ENCODE data around the gene EPAS1. TPM values are rescaled to one million over a fixed set of nuclear protein-coding genes. Genes with fewer than 3 reads are reported as not detected.
A peak's percentile ranks its signal among the peaks of the same experiment; 100 is the strongest.

Gene EPAS1
- total RNA-seq, 4 donors from 2014 or later, result 102 to 260 (median 167) TPM

DNA sequence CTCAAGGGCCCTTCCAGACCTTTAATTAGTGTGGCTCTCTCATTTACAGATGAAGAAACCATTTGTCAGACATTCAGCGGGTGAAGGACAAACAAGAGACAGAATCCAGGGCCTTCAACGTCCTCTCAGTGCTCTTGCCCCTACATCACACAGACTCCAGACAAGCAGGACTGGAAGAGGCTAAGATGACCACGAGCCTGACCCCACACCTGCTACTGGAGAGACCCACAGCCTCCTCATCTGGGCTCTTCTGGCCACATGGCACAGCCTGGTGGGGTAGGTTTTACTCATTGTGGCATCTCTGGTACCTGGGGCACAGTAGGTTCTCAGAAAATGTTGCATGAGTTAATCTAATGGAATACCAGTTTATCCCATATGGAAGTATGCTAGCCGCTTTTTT is 112.5 kb downstream of the EPAS1 start:
- H3K36me3 ChIP-seq, result no peaks in the 10 kb centered on the region
- no peaks in the 10 kb centered on the region for H3K9me3 ChIP-seq
- intact Hi-C loops (cut with DNase I; ENCODE audit: low total_unique reads) (no loop called here), in situ Hi-C loops (cut with MboI; ENCODE audit: low pct_ligation_motif_present in 1 of 4, low pct_unique_long_range_greater_than_20kb in 1 of 4, low sequenced_read_pairs in 3 of 4) (no loop called here)
- TF ChIP-seq POLR2A (IDR thresholded peaks at IDR 0.05) (no peak), EP300 (IDR thresholded peaks at IDR 0.05; ENCODE audit: low read depth) (no peak), POLR2AphosphoS5 (IDR thresholded peaks at IDR 0.05) (no peak)
- TF ChIP-seq, protein P1, sequence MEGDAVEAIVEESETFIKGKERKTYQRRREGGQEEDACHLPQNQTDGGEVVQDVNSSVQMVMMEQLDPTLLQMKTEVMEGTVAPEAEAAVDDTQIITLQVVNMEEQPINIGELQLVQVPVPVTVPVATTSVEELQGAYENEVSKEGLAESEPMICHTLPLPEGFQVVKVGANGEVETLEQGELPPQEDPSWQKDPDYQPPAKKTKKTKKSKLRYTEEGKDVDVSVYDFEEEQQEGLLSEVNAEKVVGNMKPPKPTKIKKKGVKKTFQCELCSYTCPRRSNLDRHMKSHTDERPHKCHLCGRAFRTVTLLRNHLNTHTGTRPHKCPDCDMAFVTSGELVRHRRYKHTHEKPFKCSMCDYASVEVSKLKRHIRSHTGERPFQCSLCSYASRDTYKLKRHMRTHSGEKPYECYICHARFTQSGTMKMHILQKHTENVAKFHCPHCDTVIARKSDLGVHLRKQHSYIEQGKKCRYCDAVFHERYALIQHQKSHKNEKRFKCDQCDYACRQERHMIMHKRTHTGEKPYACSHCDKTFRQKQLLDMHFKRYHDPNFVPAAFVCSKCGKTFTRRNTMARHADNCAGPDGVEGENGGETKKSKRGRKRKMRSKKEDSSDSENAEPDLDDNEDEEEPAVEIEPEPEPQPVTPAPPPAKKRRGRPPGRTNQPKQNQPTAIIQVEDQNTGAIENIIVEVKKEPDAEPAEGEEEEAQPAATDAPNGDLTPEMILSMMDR (IDR thresholded peaks at IDR 0.05), result no peak
- no peaks in the 10 kb centered on the region for H3K27me3 ChIP-seq
- peak overlapping the region; percentile 78 to 82 (median 82) for H3K27ac ChIP-seq
- WGBS, 2 donors (ENCODE audit: low coverage in 1 of 2), result 60 to 83% methylated on average over 1 to 4 of the region's 4 CpGs
- DNase-seq, result no peak
- no peak overlapping the region for H3K4me3 ChIP-seq
- H3K4me1 ChIP-seq, result peaks cover 6 to 20% (median 13%) of the 10 kb centered on the region in 4 donors

DNA sequence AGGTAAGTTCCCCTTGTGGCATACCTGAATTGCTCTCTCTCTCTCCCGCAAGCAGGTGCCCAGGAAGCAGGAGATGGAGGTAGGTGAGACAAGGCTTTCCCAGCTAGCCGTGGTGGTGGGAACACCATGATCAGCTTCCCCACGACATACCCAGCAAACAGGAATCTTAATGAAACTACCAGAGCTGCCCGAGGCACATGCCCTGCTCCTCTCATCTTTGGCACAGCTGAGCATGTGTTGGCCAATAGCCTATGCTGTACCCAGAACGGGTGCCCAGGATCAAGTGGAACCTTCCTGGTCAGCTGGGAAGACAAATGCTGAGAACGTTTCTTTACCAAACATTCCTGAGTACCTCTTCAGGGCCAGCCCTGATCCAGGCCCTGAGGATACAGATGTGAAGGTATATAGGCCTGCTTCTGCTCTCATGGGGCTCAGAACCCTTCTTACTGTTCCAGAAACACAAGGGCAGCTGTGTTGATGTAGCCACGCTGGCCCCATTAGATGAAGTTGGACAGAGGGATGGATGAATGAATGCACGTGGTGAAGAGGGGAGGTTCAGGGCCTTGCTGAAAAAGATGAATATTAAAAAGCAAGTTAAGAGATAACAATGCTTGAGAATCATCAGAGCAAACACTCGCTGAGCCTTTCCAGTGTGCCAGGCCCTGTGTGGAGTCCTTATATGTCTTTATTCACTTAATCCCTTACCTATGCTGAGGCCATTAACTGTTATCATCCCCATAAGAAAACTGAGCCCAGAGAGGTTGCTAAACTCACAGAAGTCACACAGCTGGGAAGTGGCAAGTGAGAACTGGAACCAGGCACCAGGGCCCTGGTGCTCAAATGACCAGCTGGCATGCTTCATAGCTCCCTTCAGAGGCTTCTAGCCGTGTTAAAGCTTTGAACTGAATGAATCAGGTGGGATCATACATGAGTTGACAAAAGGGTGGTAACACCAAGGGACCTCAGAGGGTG is 113.4 kb downstream of the EPAS1 start:
- Histone ChIP-seq H3K4me1 (peaks cover 6 to 20% (median 13%) of the 10 kb centered on the region in 4 donors), H3K36me3 (no peaks in the 10 kb centered on the region), H3K27me3 (no peaks in the 10 kb centered on the region), H3K4me3 (no peak overlapping the region), H3K9me3 (no peaks in the 10 kb centered on the region), H3K27ac (no peak overlapping the region)
- intact Hi-C loops (cut with DNase I; ENCODE audit: low total_unique reads), result no loop called here
- no peak for TF ChIP-seq EP300 (IDR thresholded peaks at IDR 0.05; ENCODE audit: low read depth)
- TF ChIP-seq, protein P1 (IDR thresholded peaks at IDR 0.05), result no peak
- no peak for DNase-seq
- WGBS, 2 donors (ENCODE audit: low coverage in 1 of 2), result 77 to 93% methylated on average over 2 to 10 of the region's 10 CpGs
- in situ Hi-C loops (cut with MboI; ENCODE audit: low pct_ligation_motif_present in 1 of 4, low pct_unique_long_range_greater_than_20kb in 1 of 4, low sequenced_read_pairs in 3 of 4), result no loop called here

DNA sequence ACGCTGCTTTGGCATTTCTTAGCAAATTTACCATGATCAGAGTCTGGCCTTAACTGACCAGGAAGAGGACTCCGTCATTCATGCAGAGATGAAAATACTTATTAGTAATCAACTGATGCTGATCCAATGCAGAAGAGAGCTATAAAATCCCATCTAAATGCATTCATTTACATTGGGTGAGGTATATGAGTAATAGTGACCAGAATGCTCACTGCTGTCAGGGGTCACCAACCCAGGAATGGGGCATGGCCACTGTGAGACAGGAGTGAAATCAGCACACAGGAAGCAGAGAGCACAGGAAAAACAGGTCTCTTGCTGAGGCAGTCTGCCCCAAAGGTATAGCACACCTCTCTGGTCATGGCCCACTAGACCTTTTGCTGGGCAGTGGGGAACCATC is 114.0 kb downstream of the EPAS1 start:
- H3K4me1 ChIP-seq, result peaks cover 6 to 20% (median 13%) of the 10 kb centered on the region in 4 donors
- no peaks in the 10 kb centered on the region for H3K36me3 ChIP-seq
- no peaks in the 10 kb centered on the region for H3K27me3 ChIP-seq
- WGBS, 2 donors (ENCODE audit: low coverage in 1 of 2), result 88 to 95% methylated on average over 2 of the region's 2 CpGs
- H3K27ac ChIP-seq, result no peak overlapping the region
- in situ Hi-C loops (cut with MboI; ENCODE audit: low pct_ligation_motif_present in 1 of 4, low pct_unique_long_range_greater_than_20kb in 1 of 4, low sequenced_read_pairs in 3 of 4), result no loop called here
- H3K4me3 ChIP-seq, result no peak overlapping the region
- no peak for DNase-seq
- intact Hi-C loops (cut with DNase I; ENCODE audit: low total_unique reads), result no loop called here
- no peak for TF ChIP-seq POLR2AphosphoS5 (IDR thresholded peaks at IDR 0.05)
- no peak for TF ChIP-seq POLR2A (IDR thresholded peaks at IDR 0.05)
- TF ChIP-seq, protein P1 (IDR thresholded peaks at IDR 0.05), result no peak
- TF ChIP-seq EP300 (IDR thresholded peaks at IDR 0.05; ENCODE audit: low read depth), result no peak
- peaks cover 0 to 4% of the 10 kb centered on the region in 2 donors for H3K9me3 ChIP-seq

DNA sequence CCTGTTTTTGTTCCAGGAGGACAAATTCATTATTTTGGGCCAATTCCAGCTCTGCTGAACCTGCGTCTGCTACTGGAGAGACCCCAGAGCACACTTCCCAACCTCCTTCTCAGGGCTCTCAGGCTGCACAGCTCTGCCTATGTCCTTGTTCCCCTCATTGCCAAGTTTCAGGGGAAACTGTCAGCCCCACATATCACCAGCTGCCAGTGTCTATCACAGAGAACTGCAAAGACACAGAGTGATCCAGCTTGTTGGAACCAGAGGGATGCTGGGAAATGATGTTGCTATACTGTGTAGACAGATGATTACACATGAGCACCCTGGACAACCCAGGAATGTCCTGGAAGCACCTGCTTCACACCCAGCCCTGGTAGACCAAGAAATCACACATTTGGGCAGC is 114.8 kb downstream of the EPAS1 start:
- peaks cover 6 to 20% (median 13%) of the 10 kb centered on the region in 4 donors for H3K4me1 ChIP-seq
- no peak overlapping the region for H3K4me3 ChIP-seq
- intact Hi-C loops (cut with DNase I; ENCODE audit: low total_unique reads), result no loop called here
- H3K27me3 ChIP-seq, result no peaks in the 10 kb centered on the region
- H3K27ac ChIP-seq, result no peak overlapping the region
- TF ChIP-seq, protein P1 (IDR thresholded peaks at IDR 0.05), result no peak
- no peak for TF ChIP-seq EP300 (IDR thresholded peaks at IDR 0.05; ENCODE audit: low read depth)
- TF ChIP-seq POLR2AphosphoS5 (IDR thresholded peaks at IDR 0.05), result no peak
- TF ChIP-seq POLR2A (IDR thresholded peaks at IDR 0.05), result no peak
- H3K9me3 ChIP-seq, result peaks cover 0 to 8% of the 10 kb centered on the region in 2 donors
- no peak for DNase-seq
- WGBS, 2 donors (ENCODE audit: low coverage in 1 of 2), result 100% methylated on average over 1 of the region's 1 CpG; no CpG with 5 or more reads in 1 of the 2 donors
- no peaks in the 10 kb centered on the region for H3K36me3 ChIP-seq
- in situ Hi-C loops (cut with MboI; ENCODE audit: low pct_ligation_motif_present in 1 of 4, low pct_unique_long_range_greater_than_20kb in 1 of 4, low sequenced_read_pairs in 3 of 4), result no loop called here

All from transverse colon (tissue), 4 donors.